SK-N-SH (cell line): Measurements from ENCODE around the gene TMPRSS9. TPM values are rescaled to one million over a fixed set of nuclear protein-coding genes. Genes with fewer than 3 reads are reported as not detected.

ENCODE experiments used
- CTCF ChIA-PET: fragments of 300-600, 350-600 bp; formaldehyde crosslinking; extraction: SDS; loops from one replicate; lab custom pipeline; 2021; lab: Yijun Ruan, JAX
- POLR2A ChIA-PET: fragments of 350-600 bp; sonication (Branson Sonifier 250); formaldehyde crosslinking; extraction: SDS; loops from one replicate; lab custom pipeline; 2020; ENCODE audit warnings: antibody characterized with exemption, inconsistent platforms; lab: Yijun Ruan, JAX
- DNase-seq: peaks from one replicate; pipeline ENCODE4 v3.0.0; 2012
- H2AFZ ChIP-seq: fragments of 200-600 bp; sonication (generic); 2 replicates; pipeline ENCODE4 v1.8.1; 2016; ENCODE audit warnings: antibody characterized with exemption, mild to moderate bottlenecking, low read depth
- H3F3A ChIP-seq: fragments of 200-600 bp; sonication (generic); replicated peaks from 2 replicates; pipeline ENCODE3; 2016; ENCODE audit warnings: antibody characterized with exemption, mild to moderate bottlenecking; ENCODE audit not compliant: insufficient read depth
- H3K27ac ChIP-seq, 2 experiments: fragments of 200-500 bp in 1 of 2; fragments of 200-600 bp in 1 of 2; sonication (Bioruptor generic) in 1 of 2; sonication (generic), shearing (Covaris generic) in 1 of 2; 2 replicates each; pipeline versions ENCODE4 v1.5.1 to v1.6.1; 2014 to 2016; ENCODE audit warnings: low read depth in 2 of 2, inconsistent platforms in 1 of 2, low read length in 1 of 2, mild to moderate bottlenecking in 1 of 2, mixed read lengths in 1 of 2
- H3K27me3 ChIP-seq: fragments of 200-600 bp; sonication (generic), shearing (Covaris generic); 2 replicates; pipeline ENCODE4 v1.6.1; 2016; ENCODE audit warnings: mixed run types; ENCODE audit not compliant: insufficient read depth
- H3K36me3 ChIP-seq, 2 experiments: fragments of 200-500 bp in 1 of 2; fragments of 200-600 bp in 1 of 2; sonication (Bioruptor generic) in 1 of 2; sonication (generic) in 1 of 2; replicated peaks in 1 of 2; 2 replicates each; pipeline versions ENCODE3 to v1.5.1; 2014 to 2016; ENCODE audit warnings: low read length in 1 of 2, mild to moderate bottlenecking in 1 of 2; ENCODE audit not compliant: insufficient read depth in 2 of 2, control insufficient read depth in 1 of 2
- H3K4me1 ChIP-seq, 2 experiments: fragments of 200-500 bp in 1 of 2; fragments of 200-600 bp in 1 of 2; sonication (Bioruptor generic) in 1 of 2; sonication (generic), shearing (Covaris generic) in 1 of 2; 2 replicates each; pipeline versions ENCODE4 v1.5.1 to v1.6.1; 2014 to 2016; ENCODE audit warnings: low read depth in 1 of 2, low read length in 1 of 2, mixed run types in 1 of 2; ENCODE audit not compliant: insufficient read depth in 2 of 2, control insufficient read depth in 1 of 2
- H3K4me2 ChIP-seq: fragments of 200-600 bp; sonication (generic), shearing (Covaris generic); 2 replicates; pipeline ENCODE4 v1.6.1; 2017; ENCODE audit warnings: mixed run types
- H3K4me3 ChIP-seq, 2 experiments: fragments of 200-500 bp in 1 of 2; fragments of 200-600 bp in 1 of 2; sonication (Bioruptor generic) in 1 of 2; sonication (generic), shearing (Covaris generic) in 1 of 2; 2 replicates each; pipeline versions ENCODE4 v1.5.1 to v1.8.1; 2014 to 2016; ENCODE audit warnings: low read depth in 2 of 2, inconsistent platforms in 1 of 2, low read length in 1 of 2, mild to moderate bottlenecking in 1 of 2, mixed read lengths in 1 of 2, moderate library complexity in 1 of 2
- H3K79me2 ChIP-seq: fragments of 200-600 bp; sonication (generic); 2 replicates; pipeline ENCODE4 v1.8.1; 2017; ENCODE audit warnings: mild to moderate bottlenecking; ENCODE audit not compliant: insufficient read depth
- H3K9ac ChIP-seq: fragments of 200-600 bp; sonication (generic); 2 replicates; pipeline ENCODE4 v1.6.1; 2017; ENCODE audit warnings: mixed run types
- H3K9me2 ChIP-seq: fragments of 200-600 bp; sonication (generic); 2 replicates; pipeline ENCODE4 v1.6.1; 2017; ENCODE audit warnings: mixed run types
- H3K9me3 ChIP-seq: fragments of 200-600 bp; sonication (generic); 2 replicates; pipeline ENCODE4 v1.6.1; 2017; ENCODE audit warnings: mixed run types, mild to moderate bottlenecking, moderate library complexity
- H4K20me1 ChIP-seq: fragments of 200-600 bp; sonication (generic); 2 replicates; pipeline ENCODE4 v1.6.1; 2017; ENCODE audit warnings: mild to moderate bottlenecking, mixed run types; ENCODE audit not compliant: insufficient read depth
- CTCF ChIP-seq: fragments of 200-600 bp; sonication (generic); IDR thresholded peaks from 2 replicates; pipeline ENCODE4 v1.6.1; 2017; ENCODE audit warnings: antibody characterized with exemption, mild to moderate bottlenecking, moderate library complexity
- EZH2phosphoT487 ChIP-seq: fragments of 200-600 bp; sonication (generic); IDR thresholded peaks from 2 replicates; pipeline ENCODE4 v1.6.1; 2017; ENCODE audit warnings: low read depth, mixed run types, mild to moderate bottlenecking, antibody characterized with exemption, moderate library complexity, borderline replicate concordance
- FOSL2 ChIP-seq: IDR thresholded peaks from 2 replicates; pipeline ENCODE4 v1.4.0; 2012; ENCODE audit warnings: low read depth, mild to moderate bottlenecking, moderate library complexity, borderline replicate concordance
- IRF3 ChIP-seq: fragments of 150-350 bp; IDR thresholded peaks from 2 replicates; pipeline ENCODE4 v1.6.1; 2016; ENCODE audit warnings: mild to moderate bottlenecking, low read depth, low read length
- MEF2A ChIP-seq: IDR thresholded peaks from 2 replicates; pipeline ENCODE4 v1.4.0; 2012; ENCODE audit warnings: low read depth, borderline replicate concordance
- NRF1 ChIP-seq: IDR thresholded peaks from 2 replicates; pipeline ENCODE4 v1.6.1; 2012; ENCODE audit warnings: low read depth, mild to moderate bottlenecking, low read length
- RCOR1 ChIP-seq: fragments of 150-350 bp; IDR thresholded peaks from 2 replicates; pipeline ENCODE4 v1.6.1; 2017; ENCODE audit warnings: antibody characterized with exemption, low read length
- SIN3A ChIP-seq: IDR thresholded peaks from 2 replicates; pipeline ENCODE4 v1.6.1; 2012; ENCODE audit warnings: low read depth, mild to moderate bottlenecking, low read length, moderate library complexity, borderline replicate concordance
- TAF1 ChIP-seq: IDR thresholded peaks from 2 replicates; pipeline ENCODE4 v1.6.1; 2012; ENCODE audit warnings: low read depth, mild to moderate bottlenecking, low read length, moderate library complexity, borderline replicate concordance
- USF2 ChIP-seq: fragments of 150-350 bp; IDR thresholded peaks from 2 replicates; pipeline ENCODE4 v1.6.1; 2017; ENCODE audit warnings: antibody characterized with exemption, low read length, low read depth, borderline replicate concordance
- WGBS: methylation state at CpG from one replicate; pipeline ENCODE4 v1.1.6; 2017; ENCODE audit warnings: low lambda C conversion rate; 5-methylcytosine and 5-hydroxymethylcytosine counted together
- polyA plus RNA-seq, 3 experiments: library from polyadenylated mRNA; depleted of rRNA; stranded (reverse); fragments of >200 nt; gene quantifications; 2 replicates each; pipeline ENCODE4 v1.2.3, GENCODE V29; 2012
- TF ChIP-seq, protein P1 (sequence below): IDR thresholded peaks from 2 replicates; pipeline ENCODE4 v1.6.1; 2012; ENCODE audit warnings: mild to moderate bottlenecking, low read depth, low read length, moderate library complexity

The TMPRSS9 gene
- polyA plus RNA-seq, 1 of the 3 experiments (the other 2 are of a cell fraction): not detected

GRCh38 chr19:2380567-2380966 lies 20.5 kb downstream of the TMPRSS9 start:
- H4K20me1 ChIP-seq: no peaks in the 10 kb centered on the region
- POLR2A ChIA-PET: no interaction called here
- WGBS: 31% methylated on average over 2 of the region's 2 CpGs
- H2AFZ ChIP-seq: no peak overlapping the region
- no peak overlapping the region for H3K27ac ChIP-seq
- no peaks in the 10 kb centered on the region for H3K27me3 ChIP-seq
- H3K4me2 ChIP-seq: no peak overlapping the region
- H3K36me3 ChIP-seq: no peaks in the 10 kb centered on the region
- no peaks in the 10 kb centered on the region; a peak in 1 of 4 replicates for H3K4me1 ChIP-seq
- H3K9me3 ChIP-seq: no peaks in the 10 kb centered on the region
- H3F3A ChIP-seq: peaks cover 9% of the 10 kb centered on the region
- H3K9ac ChIP-seq: no peak overlapping the region
- CTCF ChIA-PET: interaction anchor here (0.6 kb wide), 1 partner anchor 222 kb away, joined by 3 read pairs; no protein-coding TSS in a partner anchor
- no peaks in the 10 kb centered on the region for H3K9me2 ChIP-seq
- no peak overlapping the region for H3K4me3 ChIP-seq
- TF ChIP-seq USF2 (no peak), NRF1 (no peak), FOSL2 (no peak), TAF1 (no peak), MEF2A (no peak), EZH2phosphoT487 (no peak), CTCF (no peak), RCOR1 (no peak), IRF3 (no peak), SIN3A (no peak)
- TF ChIP-seq, protein P1, sequence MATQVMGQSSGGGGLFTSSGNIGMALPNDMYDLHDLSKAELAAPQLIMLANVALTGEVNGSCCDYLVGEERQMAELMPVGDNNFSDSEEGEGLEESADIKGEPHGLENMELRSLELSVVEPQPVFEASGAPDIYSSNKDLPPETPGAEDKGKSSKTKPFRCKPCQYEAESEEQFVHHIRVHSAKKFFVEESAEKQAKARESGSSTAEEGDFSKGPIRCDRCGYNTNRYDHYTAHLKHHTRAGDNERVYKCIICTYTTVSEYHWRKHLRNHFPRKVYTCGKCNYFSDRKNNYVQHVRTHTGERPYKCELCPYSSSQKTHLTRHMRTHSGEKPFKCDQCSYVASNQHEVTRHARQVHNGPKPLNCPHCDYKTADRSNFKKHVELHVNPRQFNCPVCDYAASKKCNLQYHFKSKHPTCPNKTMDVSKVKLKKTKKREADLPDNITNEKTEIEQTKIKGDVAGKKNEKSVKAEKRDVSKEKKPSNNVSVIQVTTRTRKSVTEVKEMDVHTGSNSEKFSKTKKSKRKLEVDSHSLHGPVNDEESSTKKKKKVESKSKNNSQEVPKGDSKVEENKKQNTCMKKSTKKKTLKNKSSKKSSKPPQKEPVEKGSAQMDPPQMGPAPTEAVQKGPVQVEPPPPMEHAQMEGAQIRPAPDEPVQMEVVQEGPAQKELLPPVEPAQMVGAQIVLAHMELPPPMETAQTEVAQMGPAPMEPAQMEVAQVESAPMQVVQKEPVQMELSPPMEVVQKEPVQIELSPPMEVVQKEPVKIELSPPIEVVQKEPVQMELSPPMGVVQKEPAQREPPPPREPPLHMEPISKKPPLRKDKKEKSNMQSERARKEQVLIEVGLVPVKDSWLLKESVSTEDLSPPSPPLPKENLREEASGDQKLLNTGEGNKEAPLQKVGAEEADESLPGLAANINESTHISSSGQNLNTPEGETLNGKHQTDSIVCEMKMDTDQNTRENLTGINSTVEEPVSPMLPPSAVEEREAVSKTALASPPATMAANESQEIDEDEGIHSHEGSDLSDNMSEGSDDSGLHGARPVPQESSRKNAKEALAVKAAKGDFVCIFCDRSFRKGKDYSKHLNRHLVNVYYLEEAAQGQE: no peak
- TF ChIP-seq, all 33 proteins: peak for 0
- DNase-seq: no peak
- H3K79me2 ChIP-seq: no peaks in the 10 kb centered on the region
